K562 (cell line): ENCODE results near the gene CLASP2. TPM values are rescaled to one million over a fixed set of nuclear protein-coding genes. Genes with fewer than 3 reads are reported as not detected.

Experiments
- ATAC-seq: fragments of 200-7000 bp; cut with Tn5 transposase; 3 replicates; pipeline ENCODE4 v1.9.1; 2020; ENCODE audit warnings: moderate library complexity
- BruUV-seq: library from RNA; stranded (reverse); fragments of 400-500 nt; replicated peaks from 2 replicates; lab custom pipeline; 2021; lab: Mats Ljungman, UMichigan
- CTCF ChIA-PET: fragments of 300-600 bp; formaldehyde crosslinking; extraction: SDS; loops from one replicate; lab custom pipeline; 2021; ENCODE audit warnings: low intra/inter-chr PET ratio; lab: Yijun Ruan, JAX
- POLR2A ChIA-PET: fragments of 300-600, 350-650 bp; sonication (Branson Sonifier 250); formaldehyde crosslinking; extraction: SDS; loops from one replicate; lab custom pipeline; 2021; ENCODE audit warnings: antibody characterized with exemption, inconsistent platforms; lab: Yijun Ruan, JAX
- DNase-seq, 4 experiments: peaks; one replicate each; pipeline versions ENCODE4 v3.0.0 to v3.0.0-alpha.2; 2011 to 2018; ENCODE audit warnings: low spot score in 3 of 4, mixed read lengths in 3 of 4; ENCODE audit errors: extremely low read depth in 1 of 4
- FAIRE-seq: peaks from 2 replicates; lab custom pipeline; 2011; peaks lifted over from hg19 to GRCh38; lab: Jason Lieb, UNC
- H2AFZ ChIP-seq: 2 replicates; pipeline ENCODE4 v1.6.0; 2011; ENCODE audit warnings: low read depth, low read length, control low read depth, inconsistent platforms
- H3K27ac ChIP-seq: fragments of 200-600 bp; 3 replicates; pipeline ENCODE4 v1.8.0; 2011; ENCODE audit warnings: low read depth, mild to moderate bottlenecking, control low read depth, inconsistent platforms, low read length, moderate library complexity, mixed read lengths; ENCODE audit errors: extremely low read depth
- H3K27me3 ChIP-seq, 2 experiments: fragments of 300-600 bp in 1 of 2; 2 replicates in 1 of 2; 3 replicates in 1 of 2; pipeline versions ENCODE4 v1.6.0 to v1.8.0; 2011; ENCODE audit warnings: inconsistent platforms in 2 of 2, low read length in 2 of 2, mild to moderate bottlenecking in 1 of 2, mixed read lengths in 1 of 2, moderate library complexity in 1 of 2; ENCODE audit not compliant: control insufficient read depth in 2 of 2, insufficient read depth in 2 of 2
- H3K36me3 ChIP-seq: fragments of 300-600 bp; 3 replicates; pipeline ENCODE4 v1.8.0; 2011; ENCODE audit warnings: mild to moderate bottlenecking, low read length, inconsistent platforms; ENCODE audit not compliant: control insufficient read depth, insufficient read depth
- H3K4me1 ChIP-seq, 2 experiments: fragments of 200-600 bp in 1 of 2; replicated peaks in 1 of 2; 2 replicates in 1 of 2; 3 replicates in 1 of 2; pipeline versions ENCODE4 v1.5.1 to v1.8.0; 2011; ENCODE audit warnings: inconsistent platforms in 2 of 2, low read length in 2 of 2, mild to moderate bottlenecking in 1 of 2, mixed read lengths in 1 of 2, moderate library complexity in 1 of 2; ENCODE audit not compliant: control insufficient read depth in 2 of 2, insufficient read depth in 2 of 2
- H3K4me2 ChIP-seq: 2 replicates; pipeline ENCODE4 v1.6.1; 2011; ENCODE audit warnings: low read length, control low read depth, inconsistent platforms, mixed read lengths; ENCODE audit not compliant: insufficient read depth
- H3K4me3 ChIP-seq: fragments of 200-600 bp; sonication (generic), shearing (Covaris generic); 2 replicates; pipeline ENCODE4 v1.5.1; 2016; ENCODE audit warnings: control low read depth, inconsistent platforms
- H3K79me2 ChIP-seq: fragments of 200-600 bp; 3 replicates; pipeline ENCODE4 v1.8.0; 2011; ENCODE audit warnings: low read length, inconsistent platforms; ENCODE audit not compliant: control insufficient read depth, insufficient read depth
- H3K9ac ChIP-seq, 2 experiments: 2 replicates each; pipeline versions ENCODE4 v1.6.0 to v1.6.1; 2011; ENCODE audit warnings: low read depth in 2 of 2, low read length in 2 of 2, control low read depth in 1 of 2, inconsistent platforms in 1 of 2, mild to moderate bottlenecking in 1 of 2, mixed read lengths in 1 of 2; ENCODE audit not compliant: insufficient read depth in 1 of 2
- H3K9me1 ChIP-seq: one replicate; pipeline ENCODE4 v1.6.0; 2011; ENCODE audit warnings: inconsistent platforms, mild to moderate bottlenecking, low read length, moderate library complexity; ENCODE audit not compliant: control insufficient read depth, insufficient read depth
- H3K9me3 ChIP-seq: replicated peaks from 2 replicates; pipeline ENCODE4 v1.5.1; 2011; ENCODE audit warnings: low read depth, low read length, inconsistent platforms; ENCODE audit not compliant: control insufficient read depth, insufficient read depth
- H4K20me1 ChIP-seq: replicated peaks from 2 replicates; pipeline ENCODE4 v1.6.1; 2011; ENCODE audit warnings: low read length, inconsistent platforms, mixed read lengths; ENCODE audit not compliant: control insufficient read depth, insufficient read depth
- CBFA2T3 ChIP-seq: fragments of 450-650 bp; IDR thresholded peaks from 2 replicates; pipeline ENCODE4 v1.6.1; 2017
- CEBPB ChIP-seq: fragments of 450-650 bp; IDR thresholded peaks from 2 replicates; pipeline ENCODE4 v1.6.1; 2016; ENCODE audit warnings: missing genetic modification characterization, missing compliant biosample characterization
- CEBPG ChIP-seq, 3 experiments: fragments of 200-800 bp in 1 of 3; sonication (Bioruptor generic) in 1 of 3; sonication (generic) in 1 of 3; formaldehyde crosslinking in 1 of 3; IDR thresholded peaks in 2 of 3; conservative IDR thresholded peaks in 1 of 3; 2 replicates each; pipeline versions ENCODE4 v1.6.1 to v1.8.0; 2016 to 2022; ENCODE audit warnings: missing compliant biosample characterization in 2 of 3, missing genetic modification characterization in 2 of 3, mild to moderate bottlenecking in 1 of 3, missing genetic modification reagents in 1 of 3
- ETV1 ChIP-seq: fragments of 450-650 bp; conservative IDR thresholded peaks from 2 replicates; pipeline ENCODE4 v1.6.1; 2016; ENCODE audit warnings: missing genetic modification characterization, control low read depth, low read depth, missing compliant biosample characterization
- EZH2 ChIP-seq: IDR thresholded peaks from 2 replicates; pipeline ENCODE4 v1.6.1; 2012; ENCODE audit warnings: low read depth, mild to moderate bottlenecking, inconsistent platforms, low read length, borderline replicate concordance
- FOS ChIP-seq: IDR thresholded peaks from 3 replicates; pipeline ENCODE4 v1.6.1; 2011; ENCODE audit not compliant: insufficient read length; ENCODE audit errors: extremely low read depth
- HDAC6 ChIP-seq: IDR thresholded peaks from 2 replicates; pipeline ENCODE4 v1.6.1; 2012; ENCODE audit warnings: low read depth, mild to moderate bottlenecking, control low read depth, inconsistent platforms, low read length, moderate library complexity
- HES1 ChIP-seq: fragments of 450-650 bp; IDR thresholded peaks from 2 replicates; pipeline ENCODE4 v1.6.1; 2016; ENCODE audit warnings: low read depth, mild to moderate bottlenecking, moderate library complexity
- MEF2A ChIP-seq: IDR thresholded peaks from 2 replicates; pipeline ENCODE4 v1.6.1; 2011; ENCODE audit warnings: low read depth, mild to moderate bottlenecking, low read length, moderate library complexity; ENCODE audit not compliant: control insufficient read depth
- MNT ChIP-seq, 2 experiments: fragments of 450-650 bp; conservative IDR thresholded peaks; 2 replicates each; pipeline ENCODE4 v1.6.1; 2017; ENCODE audit warnings: mild to moderate bottlenecking in 2 of 2, moderate library complexity in 2 of 2
- MTA1 ChIP-seq: fragments of 450-650 bp; IDR thresholded peaks from 2 replicates; pipeline ENCODE4 v1.6.1; 2017; ENCODE audit warnings: borderline replicate concordance
- NRF1 ChIP-seq, 2 experiments: fragments of 450-650 bp; IDR thresholded peaks in 1 of 2; conservative IDR thresholded peaks in 1 of 2; 2 replicates each; pipeline ENCODE4 v1.6.1; 2014; ENCODE audit warnings: mild to moderate bottlenecking in 2 of 2
- PBX2 ChIP-seq, 2 experiments: IDR thresholded peaks in 1 of 2; conservative IDR thresholded peaks in 1 of 2; 2 replicates each; pipeline ENCODE4 v1.6.1; 2016; ENCODE audit warnings: low read depth in 2 of 2, mild to moderate bottlenecking in 1 of 2, missing compliant biosample characterization in 1 of 2, missing genetic modification characterization in 1 of 2, moderate library complexity in 1 of 2
- POLR2A ChIP-seq: fragments of 450-650 bp; conservative IDR thresholded peaks from 2 replicates; pipeline ENCODE4 v1.6.1; 2016
- SREBF2 ChIP-seq: sonication (generic); formaldehyde crosslinking; IDR thresholded peaks from 2 replicates; pipeline ENCODE4 v1.4.0; 2020; ENCODE audit warnings: mild to moderate bottlenecking, missing genetic modification reagents
- TCF3 ChIP-seq: sonication (generic); formaldehyde crosslinking; IDR thresholded peaks from 2 replicates; pipeline ENCODE4 v1.4.0; 2020; ENCODE audit warnings: mild to moderate bottlenecking, missing genetic modification reagents
- ZNF717 ChIP-seq: fragments of 250-450 bp; sonication (Bioruptor Pico); IDR thresholded peaks from 2 replicates; pipeline ENCODE4 v1.5.0; 2021
- WGBS: fragments of 100-300 bp; shearing (Covaris generic); methylation state at CpG from one replicate; pipeline ENCODE4 v1.1.6; 2016; ENCODE audit warnings: low coverage, mixed read lengths; ENCODE audit not compliant: insufficient coverage; ENCODE audit errors: missing lambda C conversion rate; 5-methylcytosine and 5-hydroxymethylcytosine counted together
- in situ Hi-C: fragments of 300-500 bp; cut with MboI; formaldehyde crosslinking; loops from 4 replicates; pipeline ENCODE4 v1.15.0; 2018; ENCODE audit warnings: inconsistent platforms, mixed read lengths
- intact Hi-C: fragments of 100-400 bp; cut with micrococcal nuclease; formaldehyde crosslinking; loops from 2 replicates; pipeline ENCODE4 v1.14.2; 2022
- polyA plus RNA-seq, 8 experiments: library from polyadenylated mRNA; depleted of rRNA in 4 of 8; stranded (reverse) in 5 of 8; unstranded in 3 of 8; fragments of >200 nt; fragmentation: Nextera tagmentation in 2 of 8; fragmentation: Illumina TruSeq in 1 of 8; extraction: Ambion mirVana in 2 of 8; extraction: Trizol in 1 of 8; gene quantifications; 2 replicates each; pipeline versions ENCODE4 v1.2.1 to v1.2.3, GENCODE V29; 2011 to 2014; ENCODE audit warnings: inconsistent platforms in 1 of 8, missing spikeins in 1 of 8
- total RNA-seq, 7 experiments: library from RNA; depleted of rRNA in 6 of 7; stranded (reverse); fragments of >200 nt in 6 of 7; fragmentation: Illumina TruSeq in 2 of 7; extraction: Trizol in 2 of 7; gene quantifications; 2 replicates each; pipeline versions ENCODE4 v1.2.1 to v1.2.3, GENCODE V29; 2011 to 2021; ENCODE audit warnings: low replicate concordance in 1 of 7

Gene CLASP2
- total and polyA plus RNA-seq, 9 of the 15 experiments (the other 6 are each of a cell fraction or from before 2014, with no cell fraction given) = 13.5 to 107 (median 71.8) TPM

- H3K9me1 ChIP-seq = no peaks in the 10 kb centered on the region
- 33% methylated on average over 2 of the region's 2 CpGs for WGBS
- intact Hi-C loops = no loop called here
- no peaks in the 10 kb centered on the region for H3K27me3 ChIP-seq
- ChIA-PET POLR2A (interaction anchor here (1.1 kb wide), 1 partner anchor 54 kb away, joined by 3 read pairs; no protein-coding TSS in a partner anchor), CTCF (interaction anchor here (0.7 kb wide), 1 partner anchor 87 kb away, joined by 3 read pairs; no protein-coding TSS in a partner anchor)
- no peak overlapping the region for H3K4me2 ChIP-seq
- no TSS peak for BruUV-seq
- H3K79me2 ChIP-seq = peaks cover 5% of the 10 kb centered on the region; the same call in 2 of the 3 replicates
- DNase-seq (no peak), FAIRE-seq (no peak), ATAC-seq (no peak)
- H3K9me3 ChIP-seq = no peaks in the 10 kb centered on the region
- in situ Hi-C loops = no loop called here
- H2AFZ ChIP-seq = 0 out of 2 replicates have a peak overlapping the region, but pooled peaks have one; percentile 10
- no peaks in the 10 kb centered on the region for H4K20me1 ChIP-seq
- no peak overlapping the region for H3K27ac ChIP-seq
- no peak overlapping the region for H3K9ac ChIP-seq
- no peaks in the 10 kb centered on the region for H3K36me3 ChIP-seq
- peaks cover 0 to 2% of the 10 kb centered on the region in 2 experiments; a peak in 4 of 5 replicates for H3K4me1 ChIP-seq
- no peak overlapping the region for H3K4me3 ChIP-seq
- TF ChIP-seq ZNF717 (CRISPR knock-in tag) = no peak
- no peak for TF ChIP-seq NRF1 (conservative IDR thresholded peaks at IDR 0.05 in 1 of 2, IDR thresholded peaks at IDR 0.05 in 1 of 2)
- no peak for TF ChIP-seq HES1
- no peak for TF ChIP-seq CEBPG (CRISPR knock-in tag; IDR thresholded peaks at IDR 0.05)
- TF ChIP-seq CEBPG (tag; conservative IDR thresholded peaks at IDR 0.05 in 1 of 2, IDR thresholded peaks at IDR 0.05 in 1 of 2) = 0 out of 4 replicates have a peak, but pooled peaks of 1 of the 2 experiments have one; percentile 17
- peak; percentile 43; the same call in 1 of the 2 replicates for TF ChIP-seq CEBPB (tag)
- TF ChIP-seq MNT (conservative IDR thresholded peaks at IDR 0.05) = no peak
- TF ChIP-seq ETV1 (tag) = no peak
- TF ChIP-seq FOS = no peak
- 0 out of 2 replicates have a peak, but pooled peaks have one; percentile 17 for TF ChIP-seq MEF2A
- TF ChIP-seq PBX2 (CRISPR knock-in tag; IDR thresholded peaks at IDR 0.05; ENCODE audit: low read depth) = no peak
- peak; percentile 46 for TF ChIP-seq PBX2 (tag; conservative IDR thresholded peaks at IDR 0.05; ENCODE audit: low read depth)
- no peak for TF ChIP-seq HDAC6
- no peak for TF ChIP-seq SREBF2 (CRISPR knock-in tag)
- TF ChIP-seq TCF3 (CRISPR knock-in tag) = no peak
- no peak for TF ChIP-seq MTA1
- TF ChIP-seq CBFA2T3 = no peak
- no peak for TF ChIP-seq EZH2
- no peak for TF ChIP-seq POLR2A
These were observed 4.7 kb upstream of the CLASP2 start for GRCh38 chr3:33722626-33723370.
